Stimulated activated memory B cell treated with anti-CD40 and anti-IgM and Interleukin-4, amounts not matched to agents 10 μg/mL and 1 μg/mL and 100 μg/mL, for 72 hours (primary cell): ENCODE data around the gene RABEP1.
A peak's percentile ranks its signal among the peaks of the same experiment; 100 is the strongest.
"Not testable (repeated sequence)": the region's sequence is repeated elsewhere in the genome, so short reads cannot be mapped to it uniquely, and the experiment has no call there.

Experiments used
- ATAC-seq: fragments of 150-1000 bp; cut with Tn5 transposase; 2 replicates; pipeline ENCODE4 v1.10.0; 2021
- H3K27ac Mint-ChIP-seq: one replicate; pipeline ENCODE4 v1.8.0; 2022; ENCODE audit warnings: mild to moderate bottlenecking, mixed read lengths
- H3K27me3 Mint-ChIP-seq: one replicate; pipeline ENCODE4 v1.8.0; 2022; ENCODE audit warnings: mixed read lengths
- H3K36me3 Mint-ChIP-seq: one replicate; pipeline ENCODE4 v1.8.0; 2022; ENCODE audit warnings: mixed read lengths
- H3K4me1 Mint-ChIP-seq: one replicate; pipeline ENCODE4 v1.8.0; 2022; ENCODE audit warnings: mixed read lengths
- H3K4me3 Mint-ChIP-seq: one replicate; pipeline ENCODE4 v1.8.0; 2022; ENCODE audit warnings: mild to moderate bottlenecking, moderate library complexity, mixed read lengths
- H3K9me3 Mint-ChIP-seq: one replicate; pipeline ENCODE4 v1.8.0; 2022; ENCODE audit warnings: mixed read lengths

Gene RABEP1

DNA sequence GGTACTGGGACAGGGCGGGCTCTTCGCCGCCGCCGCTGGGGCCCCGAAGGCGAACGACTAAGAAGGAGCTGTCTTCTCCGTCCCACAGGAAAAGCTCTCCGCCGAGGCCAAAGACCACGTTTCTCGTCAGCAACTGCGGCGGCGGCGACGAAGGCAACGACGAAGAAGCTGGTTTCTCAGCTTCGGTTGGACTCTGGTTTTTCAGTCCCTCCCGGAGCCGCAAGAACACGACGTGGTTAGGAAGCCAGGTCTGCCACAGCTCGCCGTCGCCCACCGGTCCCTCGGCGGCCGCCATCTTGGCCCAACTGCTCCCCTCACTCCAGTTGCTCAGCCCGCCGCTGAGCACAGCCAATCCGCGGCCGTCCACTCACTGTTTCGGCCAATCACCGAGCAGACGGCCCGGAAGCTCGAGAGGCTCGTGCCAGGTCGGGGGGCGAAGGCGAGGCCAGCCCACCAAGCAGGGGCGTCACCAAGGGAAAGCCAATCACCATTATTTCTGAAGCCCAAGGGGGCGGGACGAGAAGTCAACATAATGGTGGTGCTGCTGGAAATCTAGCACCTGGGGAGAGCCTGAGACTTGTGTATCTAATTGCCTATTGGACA, 137.4 kb downstream of the RABEP1 start, which contains the start of gene NUP88:
NUP88 (minus strand) TSS at position 307 of the 603 bp plus-strand sequence; CDS start at position 295, 12 bp downstream.
- Mint-ChIP-seq H3K9me3 (no peaks in the 10 kb centered on the region), H3K36me3 (peaks cover 27% of the 10 kb centered on the region), H3K27ac (peak within 1 kb of the TSS; percentile 98), H3K4me3 (peak within 1 kb of the TSS; percentile 99), H3K27me3 (no peaks in the 10 kb centered on the region), H3K4me1 (peaks cover 35% of the 10 kb centered on the region)
- peak; percentile 97 for ATAC-seq

DNA sequence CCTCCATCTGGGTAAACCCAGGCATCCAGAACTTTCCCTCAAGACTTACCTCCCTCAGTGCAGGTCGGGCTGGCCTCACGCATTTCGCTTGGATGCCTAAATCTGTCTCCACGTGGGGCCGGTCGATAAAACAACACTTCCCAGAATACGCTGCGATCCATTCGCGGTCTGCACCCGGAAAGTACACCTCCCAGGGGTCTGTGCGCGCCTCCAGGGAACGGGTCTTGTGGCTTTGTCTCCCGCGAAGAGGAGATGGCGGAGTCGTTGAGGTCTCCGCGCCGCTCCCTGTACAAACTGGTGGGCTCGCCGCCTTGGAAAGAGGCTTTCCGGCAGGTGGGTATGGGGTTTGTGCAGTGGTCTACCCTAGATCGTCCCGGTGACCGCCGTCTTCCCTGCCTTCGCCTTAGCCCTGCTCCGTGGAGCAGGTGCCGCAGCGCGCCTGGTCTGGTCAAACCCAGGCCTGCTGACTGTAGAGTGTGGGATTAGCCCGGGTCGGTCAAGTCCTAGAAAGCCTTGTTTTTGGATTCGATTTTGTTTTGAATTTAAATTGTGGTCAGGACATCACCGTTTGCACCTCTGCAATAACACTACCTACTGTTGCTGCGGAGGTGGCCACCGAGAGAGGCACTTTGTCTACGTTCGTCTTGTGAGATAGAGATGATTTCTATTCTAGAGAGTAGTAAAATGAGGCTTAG, 138.0 kb downstream of the RABEP1 start, which contains the start of gene RPAIN:
RPAIN (plus strand) TSS at position 224 of the 695 bp plus-strand sequence; CDS start at position 253, 29 bp downstream.
- Mint-ChIP-seq H3K4me1 (peaks cover 35% of the 10 kb centered on the region), H3K4me3 (peak within 1 kb of the TSS; percentile 99), H3K27me3 (no peaks in the 10 kb centered on the region), H3K9me3 (no peaks in the 10 kb centered on the region), H3K36me3 (peaks cover 30% of the 10 kb centered on the region), H3K27ac (peak within 1 kb of the TSS; percentile 98)
- ATAC-seq = peak; percentile 84

DNA sequence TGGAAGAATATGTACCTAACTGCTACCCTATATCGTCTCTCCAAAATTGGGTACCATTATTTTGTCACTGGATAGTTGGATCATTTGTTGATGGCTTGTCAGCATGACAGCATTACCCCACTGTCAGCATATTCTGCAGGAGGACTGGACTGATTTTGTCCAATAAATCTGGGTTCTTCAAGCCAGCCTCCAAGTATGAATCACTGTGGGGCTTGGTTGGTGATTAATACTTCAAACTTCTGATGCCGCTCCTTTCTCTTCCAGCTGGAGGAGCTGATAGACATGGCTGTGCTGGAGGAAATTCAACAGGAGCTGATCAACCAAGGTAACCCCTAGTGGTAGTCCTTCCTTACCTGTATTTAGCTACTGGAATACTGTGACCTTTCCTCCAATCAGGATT, 140.4 kb downstream of the RABEP1 start:
- Mint-ChIP-seq H3K9me3 (no peaks in the 10 kb centered on the region), H3K4me1 (peaks cover 30% of the 10 kb centered on the region), H3K36me3 (peaks cover 39% of the 10 kb centered on the region), H3K27ac (no peak overlapping the region), H3K4me3 (no peak overlapping the region), H3K27me3 (no peaks in the 10 kb centered on the region)
- ATAC-seq = no peak

DNA sequence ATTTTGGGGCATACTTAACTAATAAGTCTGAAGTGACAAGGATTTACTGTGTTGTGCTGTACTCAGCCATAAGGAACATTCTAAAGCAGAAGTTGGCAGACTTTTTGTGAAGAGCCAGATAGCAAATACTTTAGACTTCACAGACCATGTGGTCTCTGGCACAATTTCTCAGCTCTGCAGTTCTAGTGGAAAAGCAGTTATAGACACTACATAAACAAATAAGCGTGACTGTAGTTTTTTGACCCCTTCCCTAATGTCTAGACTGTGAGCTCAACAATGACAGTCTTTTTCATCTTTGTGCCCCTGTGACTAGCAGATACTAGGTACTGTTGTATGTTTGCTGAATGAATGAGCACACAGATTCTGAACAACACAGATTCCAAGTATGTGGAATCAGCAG, 142.8 kb downstream of the RABEP1 start:
- Mint-ChIP-seq H3K9me3 (no peaks in the 10 kb centered on the region), H3K4me1 (peaks cover 45% of the 10 kb centered on the region), H3K27me3 (no peaks in the 10 kb centered on the region), H3K4me3 (no peak overlapping the region), H3K36me3 (peaks cover 61% of the 10 kb centered on the region), H3K27ac (no peak overlapping the region)
- no peak for ATAC-seq

DNA sequence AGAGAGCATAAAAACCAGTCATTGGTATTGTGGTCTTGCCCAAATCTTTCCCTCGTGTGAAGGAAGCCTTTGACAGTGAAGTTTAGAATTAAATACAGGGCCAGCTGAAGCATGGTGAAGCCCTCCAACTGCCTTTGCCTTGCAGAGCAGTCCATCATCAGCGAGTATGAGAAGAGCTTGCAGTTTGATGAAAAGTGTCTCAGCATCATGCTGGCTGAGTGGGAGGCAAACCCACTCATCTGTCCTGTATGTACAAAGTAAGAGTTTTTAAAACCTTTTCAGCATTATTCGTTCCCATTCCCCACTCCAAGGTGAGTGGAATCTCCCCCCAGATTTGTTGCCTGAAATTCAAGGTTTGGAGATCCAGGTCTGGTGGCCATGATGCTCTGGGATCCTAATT, 143.7 kb downstream of the RABEP1 start:
- H3K27ac Mint-ChIP-seq = no peak overlapping the region
- no peaks in the 10 kb centered on the region for H3K9me3 Mint-ChIP-seq
- peaks cover 43% of the 10 kb centered on the region for H3K4me1 Mint-ChIP-seq
- H3K4me3 Mint-ChIP-seq = no peak overlapping the region
- peaks cover 67% of the 10 kb centered on the region for H3K36me3 Mint-ChIP-seq
- ATAC-seq = no peak
- no peaks in the 10 kb centered on the region for H3K27me3 Mint-ChIP-seq

- Mint-ChIP-seq H3K27me3 (no peaks in the 10 kb centered on the region), H3K36me3 (peaks cover 76% of the 10 kb centered on the region), H3K27ac (no peak overlapping the region), H3K4me1 (peaks cover 30% of the 10 kb centered on the region), H3K9me3 (no peaks in the 10 kb centered on the region), H3K4me3 (no peak overlapping the region)
- ATAC-seq = no peak
These were observed 147.3 kb downstream of the RABEP1 start for GRCh38 chr17:5429191-5429887.

DNA sequence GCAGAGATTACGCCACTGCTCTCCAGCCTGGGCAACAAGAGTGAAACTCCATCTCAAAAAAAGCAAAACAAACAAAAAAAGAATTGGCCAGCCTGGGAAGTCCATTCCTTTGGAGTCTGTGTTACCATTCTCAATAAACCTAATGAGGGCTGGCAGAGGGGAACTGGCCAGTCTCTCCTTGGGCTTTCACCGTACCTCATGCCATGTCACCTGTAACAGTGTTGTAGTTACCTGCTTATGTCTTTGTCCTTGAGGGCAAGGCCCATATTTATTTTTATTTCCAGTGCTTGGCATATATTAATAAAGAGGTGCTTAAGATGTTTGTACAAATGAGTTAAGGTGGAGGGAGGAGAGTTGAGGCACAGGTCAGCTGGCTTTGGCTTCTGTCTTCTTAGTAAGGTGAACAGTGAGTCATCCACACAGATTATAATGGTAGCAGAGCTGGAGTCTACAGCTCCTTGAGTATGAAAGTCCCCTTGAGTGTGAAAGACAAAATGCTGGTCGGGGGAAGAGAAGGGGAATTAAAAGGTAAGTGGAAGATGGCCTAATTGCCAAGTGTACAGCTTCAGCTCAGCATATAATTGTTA, 148.4 kb downstream of the RABEP1 start:
- Mint-ChIP-seq H3K9me3 (no peaks in the 10 kb centered on the region), H3K4me3 (no peak overlapping the region), H3K4me1 (peaks cover 30% of the 10 kb centered on the region), H3K27ac (peak overlapping the region; percentile 11), H3K27me3 (no peaks in the 10 kb centered on the region), H3K36me3 (peaks cover 74% of the 10 kb centered on the region)
- no peak for ATAC-seq

GRCh38 chr17:5431234-5431633, 149.2 kb downstream of the RABEP1 start:
- peaks cover 33% of the 10 kb centered on the region for H3K4me1 Mint-ChIP-seq
- not testable (repeated sequence) for H3K4me3 Mint-ChIP-seq, H3K27me3 Mint-ChIP-seq, ATAC-seq, H3K9me3 Mint-ChIP-seq
- peaks cover 67% of the 10 kb centered on the region for H3K36me3 Mint-ChIP-seq
- H3K27ac Mint-ChIP-seq = peak overlapping the region; percentile 11

DNA sequence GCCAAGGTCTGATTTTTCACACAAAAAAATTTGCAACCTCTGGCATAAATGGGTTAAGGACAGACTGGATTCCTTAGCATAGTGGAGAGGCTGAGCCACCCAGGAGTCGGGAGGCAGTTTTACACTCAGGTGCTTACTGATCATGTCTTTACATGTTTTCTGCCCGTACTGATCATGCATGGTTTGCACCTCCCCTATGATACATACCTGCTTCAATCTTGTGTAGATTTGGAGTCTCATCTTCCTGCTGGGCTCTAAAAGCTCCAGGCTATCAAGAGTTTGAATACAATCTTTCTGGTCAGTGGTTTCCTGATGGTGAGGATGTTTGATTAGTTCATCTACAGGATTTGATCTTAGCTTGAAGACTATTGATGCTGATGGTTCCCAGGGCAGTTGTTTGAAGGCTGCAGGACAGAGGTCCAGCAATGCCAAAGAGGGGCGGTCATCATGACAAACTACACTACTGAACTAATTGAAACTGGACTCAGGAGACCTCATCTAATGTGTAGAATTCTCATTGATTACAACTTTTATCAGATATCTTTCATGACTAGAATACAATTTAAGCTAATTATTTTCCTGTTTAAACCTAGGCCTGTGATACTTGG, 150.0 kb downstream of the RABEP1 start:
- Mint-ChIP-seq H3K36me3 (peaks cover 66% of the 10 kb centered on the region), H3K9me3 (no peaks in the 10 kb centered on the region), H3K4me1 (peaks cover 41% of the 10 kb centered on the region), H3K4me3 (no peak overlapping the region), H3K27me3 (no peaks in the 10 kb centered on the region), H3K27ac (no peak overlapping the region)
- ATAC-seq = no peak

DNA sequence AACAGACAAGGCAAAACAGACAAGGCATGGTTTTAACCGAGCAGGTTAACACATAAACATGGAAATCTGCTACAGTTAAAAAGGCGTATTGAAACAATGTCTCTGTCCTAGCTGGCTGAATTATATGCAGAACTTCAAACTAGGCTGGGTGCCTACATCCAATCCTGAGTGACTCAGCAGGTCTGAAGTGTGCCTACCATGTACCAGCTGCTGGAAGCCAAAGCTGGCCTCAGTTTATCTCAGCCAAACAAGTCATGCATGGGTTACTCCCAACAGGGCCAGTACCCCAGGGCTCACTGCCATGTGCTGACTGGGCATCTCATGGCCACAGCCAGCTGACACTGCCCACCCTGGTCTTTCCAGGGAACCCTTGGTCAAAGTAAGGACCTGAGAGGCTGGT, 152.9 kb downstream of the RABEP1 start:
- H3K4me3 Mint-ChIP-seq = no peak overlapping the region
- no peak for ATAC-seq
- peaks cover 48% of the 10 kb centered on the region for H3K4me1 Mint-ChIP-seq
- no peaks in the 10 kb centered on the region for H3K9me3 Mint-ChIP-seq
- H3K36me3 Mint-ChIP-seq = peaks cover 40% of the 10 kb centered on the region
- H3K27ac Mint-ChIP-seq = no peak overlapping the region
- no peaks in the 10 kb centered on the region for H3K27me3 Mint-ChIP-seq
